BE2C (cell line): ENCODE measurements around the gene CAPN15.
A peak's percentile ranks its signal among the peaks of the same experiment; 100 is the strongest.

ENCODE experiments used
- DNase-seq: peaks from one replicate; pipeline ENCODE4 v3.0.0-alpha.2; 2020
- H3K27me3 ChIP-seq: fragments of 250-450 bp; sonication (Bioruptor Pico); 2 replicates; pipeline ENCODE4 v1.5.1; 2020; ENCODE audit warnings: mild to moderate bottlenecking
- H3K36me3 ChIP-seq: fragments of 250-450 bp; sonication (Bioruptor Pico); 2 replicates; pipeline ENCODE4 v1.5.1; 2020; ENCODE audit warnings: mild to moderate bottlenecking
- H3K4me1 ChIP-seq: fragments of 250-450 bp; sonication (Bioruptor Pico); 2 replicates; pipeline ENCODE4 v1.5.1; 2020
- H3K4me3 ChIP-seq: 2 replicates; pipeline ENCODE4 v1.5.1; 2011; ENCODE audit warnings: low read depth, low read length
- H3K9me3 ChIP-seq: fragments of 250-450 bp; sonication (Bioruptor Pico); 2 replicates; pipeline ENCODE4 v1.5.1; 2020
- CTCF ChIP-seq: IDR thresholded peaks from 2 replicates; pipeline ENCODE4 v1.5.1; 2012; ENCODE audit warnings: mild to moderate bottlenecking, low read depth, low read length

CAPN15 gene

GRCh38 chr16:588639-588888 lies 61.1 kb downstream of the CAPN15 start:
- no peaks in the 10 kb centered on the region for H3K27me3 ChIP-seq
- TF ChIP-seq CTCF, result no peak
- H3K9me3 ChIP-seq, result no peaks in the 10 kb centered on the region
- peak overlapping the region; percentile 89 for H3K4me3 ChIP-seq
- no peaks in the 10 kb centered on the region for H3K36me3 ChIP-seq
- peak; percentile 62 for DNase-seq
- H3K4me1 ChIP-seq, result peaks cover 7% of the 10 kb centered on the region

- no peaks in the 10 kb centered on the region for H3K36me3 ChIP-seq
- H3K9me3 ChIP-seq, result no peaks in the 10 kb centered on the region
- no peaks in the 10 kb centered on the region for H3K27me3 ChIP-seq
- H3K4me3 ChIP-seq, result peak overlapping the region; percentile 89
- TF ChIP-seq CTCF, result no peak
- peaks cover 5% of the 10 kb centered on the region for H3K4me1 ChIP-seq
- peak; percentile 97 for DNase-seq
These were observed 61.6 kb downstream of the CAPN15 start for GRCh38 chr16:588889-589657.

GRCh38 chr16:589658-590187 lies 62.2 kb downstream of the CAPN15 start, which contains the start of gene RAB40C:
TSS of gene RAB40C (plus strand) at chr16:590066. CDS start at chr16:590292, 226 bp downstream.
- peaks cover 5% of the 10 kb centered on the region for H3K4me1 ChIP-seq
- no peaks in the 10 kb centered on the region for H3K27me3 ChIP-seq

GRCh38 chr16:590188-590814 lies 62.8 kb downstream of the CAPN15 start:
- peak overlapping the region; percentile 70 for H3K4me3 ChIP-seq
- no peak for TF ChIP-seq CTCF
- no peak for DNase-seq
- no peaks in the 10 kb centered on the region for H3K36me3 ChIP-seq
- H3K9me3 ChIP-seq, result no peaks in the 10 kb centered on the region
- H3K27me3 ChIP-seq, result no peaks in the 10 kb centered on the region
- H3K4me1 ChIP-seq, result peaks cover 5% of the 10 kb centered on the region

More at GRCh38 chr16:589658-590187, 62.2 kb downstream of the CAPN15 start, which contains the start of gene RAB40C:
- Histone ChIP-seq H3K9me3 (no peaks in the 10 kb centered on the region), H3K36me3 (no peaks in the 10 kb centered on the region), H3K4me3 (peak within 1 kb of the TSS; percentile 89)
- TF ChIP-seq CTCF, result no peak
- peak; percentile 99 for DNase-seq

GRCh38 chr16:590815-591200 lies 63.3 kb downstream of the CAPN15 start:
- no peak for TF ChIP-seq CTCF
- Histone ChIP-seq H3K4me1 (peaks cover 5% of the 10 kb centered on the region), H3K27me3 (no peaks in the 10 kb centered on the region), H3K9me3 (no peaks in the 10 kb centered on the region), H3K4me3 (peak overlapping the region; percentile 70), H3K36me3 (no peaks in the 10 kb centered on the region)
- no peak for DNase-seq

GRCh38 chr16:591231-591630 lies 63.7 kb downstream of the CAPN15 start:
- TF ChIP-seq CTCF, result no peak
- Histone ChIP-seq H3K36me3 (no peaks in the 10 kb centered on the region), H3K4me3 (no peak overlapping the region), H3K4me1 (peaks cover 5% of the 10 kb centered on the region), H3K27me3 (no peaks in the 10 kb centered on the region), H3K9me3 (no peaks in the 10 kb centered on the region)
- no peak for DNase-seq
